ENCODE data around the gene EFHD1.

The EFHD1 gene

GRCh38 chr2:232693344-232693743 is 59.9 kb downstream of the EFHD1 start:
- H3K27ac ChIP-seq = no peak overlapping the region
- no peak for DNase-seq (ENCODE audit: low spot score)
- no peak overlapping the region for H3K4me3 ChIP-seq
- TF ChIP-seq CTCF (IDR thresholded peaks at IDR 0.05) = no peak

GRCh38 chr2:232696609-232697058 is 63.2 kb downstream of the EFHD1 start:
- H3K4me3 ChIP-seq = peak overlapping the region; percentile 97
- no peak for TF ChIP-seq CTCF (IDR thresholded peaks at IDR 0.05)
- DNase-seq (ENCODE audit: low spot score) = no peak

GRCh38 chr2:232697059-232697806 is 63.8 kb downstream of the EFHD1 start, which contains the start of gene GIGYF2:
Gene GIGYF2 (plus strand): TSS chr2:232697331. CDS start chr2:232735198, 37,867 bp downstream.
- Histone ChIP-seq H3K4me3 (peak within 1 kb of the TSS; percentile 97), H3K27ac (peak within 1 kb of the TSS; percentile 97 to 98)
- no peak for TF ChIP-seq CTCF (IDR thresholded peaks at IDR 0.05)
- DNase-seq (ENCODE audit: low spot score) = peak; percentile 99

More at GRCh38 chr2:232696609-232697058, 63.2 kb downstream of the EFHD1 start:
- H3K27ac ChIP-seq = peak overlapping the region; percentile 97 to 98

- no peak for TF ChIP-seq CTCF (IDR thresholded peaks at IDR 0.05)
- H3K4me3 ChIP-seq = peak overlapping the region; percentile 97
- peak overlapping the region; percentile 97 to 98 for H3K27ac ChIP-seq
- DNase-seq (ENCODE audit: low spot score) = no peak
These were observed 64.4 kb downstream of the EFHD1 start for GRCh38 chr2:232697807-232698110.

- DNase-seq (ENCODE audit: low spot score) = no peak
- no peak for TF ChIP-seq CTCF (IDR thresholded peaks at IDR 0.05)
- peak overlapping the region; percentile 97 for H3K4me3 ChIP-seq
- peak overlapping the region in 1 of 2 donors; percentile 98 for H3K27ac ChIP-seq
These were observed 65.2 kb downstream of the EFHD1 start for GRCh38 chr2:232698556-232699091.

DNA sequence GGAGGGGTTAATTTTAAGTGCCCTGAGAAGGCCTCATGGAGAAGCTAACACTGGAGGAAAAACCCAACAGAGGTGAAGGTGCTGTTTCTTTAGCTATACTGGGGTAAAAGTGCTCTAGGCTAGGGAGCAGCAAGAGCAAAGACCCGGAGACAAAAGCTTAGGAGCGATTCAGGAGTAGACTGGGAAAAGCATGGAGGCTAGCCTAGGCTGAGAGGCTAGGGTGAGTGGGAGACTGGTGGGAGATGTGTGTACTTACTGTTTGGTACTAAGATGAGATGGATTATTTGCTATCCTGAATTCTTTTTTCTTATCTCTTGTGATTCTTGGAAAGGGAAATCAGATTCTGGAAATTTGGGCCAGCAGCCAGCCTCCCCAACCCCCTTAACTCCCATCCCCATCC is 65.7 kb downstream of the EFHD1 start:
- no peak for TF ChIP-seq CTCF (IDR thresholded peaks at IDR 0.05)
- Histone ChIP-seq H3K4me3 (no peak overlapping the region), H3K27ac (no peak overlapping the region)
- DNase-seq (ENCODE audit: low spot score) = no peak

DNA sequence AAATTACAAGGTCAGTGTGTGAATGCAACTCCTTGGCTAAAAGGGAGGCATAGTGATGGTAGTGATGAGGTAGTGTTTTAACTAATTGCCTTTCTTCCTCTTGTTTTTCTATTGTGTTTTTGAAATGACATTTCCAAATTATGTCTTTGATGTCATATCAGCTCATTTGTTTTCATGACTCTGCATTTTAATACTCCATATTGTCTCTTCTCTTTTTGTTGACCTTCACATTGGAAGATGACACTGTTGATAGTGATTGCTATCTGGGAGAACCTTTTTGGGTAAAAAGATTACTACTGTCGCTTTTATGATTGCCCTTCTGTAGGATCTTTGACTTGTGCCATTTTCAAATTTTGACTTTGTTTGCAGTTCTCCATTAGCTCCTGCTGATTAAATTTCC is 66.8 kb downstream of the EFHD1 start:
- no peak overlapping the region for H3K4me3 ChIP-seq
- no peak for DNase-seq (ENCODE audit: low spot score)
- TF ChIP-seq CTCF (IDR thresholded peaks at IDR 0.05) = no peak
- H3K27ac ChIP-seq = no peak overlapping the region

All from coronary artery (tissue), 2 donors.